Hepatocyte (in vitro differentiated cells): ENCODE data around the gene PALD1. TPM values are rescaled to one million over a fixed set of nuclear protein-coding genes. Genes with fewer than 3 reads are reported as not detected.

Experiments
- DNase-seq: peaks from one replicate; pipeline ENCODE4 v3.0.0-alpha.2; 2016; ENCODE audit warnings: low spot score
- H2AFZ ChIP-seq: fragments of 200-600 bp; sonication (generic); 2 replicates; pipeline ENCODE4 v1.6.0; 2016; ENCODE audit warnings: antibody characterized with exemption, mild to moderate bottlenecking
- H3K27ac ChIP-seq: fragments of 200-600 bp; sonication (generic); 2 replicates; pipeline ENCODE4 v1.5.1; 2016; ENCODE audit warnings: mild to moderate bottlenecking
- H3K27me3 ChIP-seq: fragments of 200-600 bp; sonication (generic); 2 replicates; pipeline ENCODE4 v1.6.1; 2016
- H3K36me3 ChIP-seq: fragments of 200-600 bp; sonication (generic); replicated peaks from 2 replicates; pipeline ENCODE4 v1.5.1; 2016; ENCODE audit warnings: low read depth; ENCODE audit not compliant: insufficient read depth
- H3K4me1 ChIP-seq: fragments of 200-600 bp; sonication (generic); 2 replicates; pipeline ENCODE4 v1.5.1; 2016; ENCODE audit warnings: mild to moderate bottlenecking, moderate library complexity; ENCODE audit not compliant: insufficient read depth
- H3K4me2 ChIP-seq: fragments of 200-600 bp; sonication (generic); 2 replicates; pipeline ENCODE4 v1.6.0; 2016
- H3K4me3 ChIP-seq: fragments of 200-600 bp; sonication (generic); 2 replicates; pipeline ENCODE4 v1.5.1; 2016; ENCODE audit warnings: mild to moderate bottlenecking
- H3K79me2 ChIP-seq: fragments of 200-600 bp; sonication (generic); 2 replicates; pipeline ENCODE4 v1.6.0; 2017; ENCODE audit warnings: mild to moderate bottlenecking
- H3K9me2 ChIP-seq: fragments of 200-600 bp; sonication (generic); replicated peaks from 2 replicates; pipeline ENCODE4 v1.6.0; 2017; ENCODE audit warnings: mild to moderate bottlenecking; ENCODE audit not compliant: insufficient read depth
- H3K9me3 ChIP-seq: fragments of 200-600 bp; sonication (generic); 2 replicates; pipeline ENCODE4 v1.5.1; 2016; ENCODE audit warnings: low read depth, mild to moderate bottlenecking
- H4K20me1 ChIP-seq: fragments of 200-600 bp; sonication (generic); 2 replicates; pipeline ENCODE4 v1.6.0; 2016; ENCODE audit warnings: mild to moderate bottlenecking; ENCODE audit not compliant: insufficient read depth, poor library complexity, severe bottlenecking
- CTCF ChIP-seq: fragments of 200-600 bp; sonication (generic); IDR thresholded peaks from 2 replicates; pipeline ENCODE4 v1.5.1; 2016; ENCODE audit warnings: antibody characterized with exemption, mild to moderate bottlenecking; ENCODE audit not compliant: poor library complexity
- EZH2 ChIP-seq: fragments of 200-600 bp; sonication (generic); IDR thresholded peaks from 2 replicates; pipeline ENCODE4 v1.6.1; 2016; ENCODE audit warnings: antibody characterized with exemption, mild to moderate bottlenecking, borderline replicate concordance
- EZH2phosphoT487 ChIP-seq: fragments of 200-600 bp; sonication (generic); IDR thresholded peaks from one replicate; pipeline ENCODE4 v1.6.1; 2018; ENCODE audit warnings: antibody characterized with exemption, mild to moderate bottlenecking, low read depth, moderate library complexity; ENCODE audit not compliant: unreplicated experiment, severe bottlenecking
- WGBS: methylation state at CpG from one replicate; pipeline ENCODE4 v1.1.6; 2016; ENCODE audit warnings: low lambda C conversion rate; ENCODE audit errors: missing lambda C conversion rate; 5-methylcytosine and 5-hydroxymethylcytosine counted together
- polyA plus RNA-seq: library from polyadenylated mRNA; unstranded; fragments of >200 nt; fragmentation: Nextera tagmentation; extraction: Ambion mirVana; gene quantifications from 2 replicates; pipeline ENCODE4 v1.2.1, GENCODE V29; 2016
- total RNA-seq: library from RNA; depleted of rRNA; stranded (reverse); fragments of >200 nt; gene quantifications from 2 replicates; pipeline ENCODE4 v1.2.3, GENCODE V29; 2014

The PALD1 gene
- total and polyA plus RNA-seq, 2 experiments from 2014 or later: 1.3 to 2.2 TPM

GRCh38 chr10:70603449-70603801 is 124.9 kb downstream of the PALD1 start:
- no peaks in the 10 kb centered on the region for H3K79me2 ChIP-seq
- H3K4me2 ChIP-seq: no peak overlapping the region
- no peak for DNase-seq
- H3K9me2 ChIP-seq: no peaks in the 10 kb centered on the region
- H3K4me1 ChIP-seq: no peaks in the 10 kb centered on the region
- no peak overlapping the region for H3K4me3 ChIP-seq
- TF ChIP-seq EZH2phosphoT487 (no peak), CTCF (no peak), EZH2 (no peak)
- H2AFZ ChIP-seq: no peak overlapping the region
- H3K9me3 ChIP-seq: no peaks in the 10 kb centered on the region
- 88% methylated on average over 7 of the region's 7 CpGs for WGBS
- no peak overlapping the region for H3K27ac ChIP-seq
- H3K27me3 ChIP-seq: no peaks in the 10 kb centered on the region
- no peaks in the 10 kb centered on the region for H4K20me1 ChIP-seq
- H3K36me3 ChIP-seq: no peaks in the 10 kb centered on the region

- no peaks in the 10 kb centered on the region for H3K79me2 ChIP-seq
- DNase-seq: no peak
- no peak overlapping the region for H3K4me3 ChIP-seq
- H3K36me3 ChIP-seq: no peaks in the 10 kb centered on the region
- 88% methylated on average over 4 of the region's 4 CpGs for WGBS
- no peak for TF ChIP-seq EZH2
- TF ChIP-seq CTCF: no peak
- no peak for TF ChIP-seq EZH2phosphoT487
- H3K4me2 ChIP-seq: no peak overlapping the region
- no peak overlapping the region for H3K27ac ChIP-seq
- no peak overlapping the region for H2AFZ ChIP-seq
- H3K27me3 ChIP-seq: no peaks in the 10 kb centered on the region
- no peaks in the 10 kb centered on the region for H3K4me1 ChIP-seq
- H3K9me2 ChIP-seq: no peaks in the 10 kb centered on the region
- H3K9me3 ChIP-seq: no peaks in the 10 kb centered on the region
- no peaks in the 10 kb centered on the region for H4K20me1 ChIP-seq
These were observed 125.5 kb downstream of the PALD1 start for GRCh38 chr10:70604106-70604505.

- Histone ChIP-seq H3K4me1 (no peaks in the 10 kb centered on the region), H3K79me2 (no peaks in the 10 kb centered on the region), H3K27me3 (no peaks in the 10 kb centered on the region), H3K9me2 (no peaks in the 10 kb centered on the region), H3K9me3 (no peaks in the 10 kb centered on the region), H3K27ac (no peak overlapping the region), H2AFZ (no peak overlapping the region), H3K4me3 (no peak overlapping the region), H4K20me1 (no peaks in the 10 kb centered on the region), H3K36me3 (no peaks in the 10 kb centered on the region), H3K4me2 (no peak overlapping the region)
- no peak for DNase-seq
- 80% methylated on average over 2 of the region's 2 CpGs for WGBS
- TF ChIP-seq CTCF: no peak
- TF ChIP-seq EZH2phosphoT487: no peak
- TF ChIP-seq EZH2: no peak
These were observed 126.6 kb downstream of the PALD1 start for GRCh38 chr10:70605161-70605560.

- WGBS: 91% methylated on average over 4 of the region's 4 CpGs
These were observed 129.4 kb downstream of the PALD1 start for GRCh38 chr10:70607936-70608335.

More at GRCh38 chr10:70607936-70608335, 129.4 kb downstream of the PALD1 start:
- Histone ChIP-seq H3K27me3 (no peaks in the 10 kb centered on the region), H4K20me1 (no peaks in the 10 kb centered on the region), H3K9me3 (no peaks in the 10 kb centered on the region), H3K4me2 (no peak overlapping the region), H2AFZ (no peak overlapping the region), H3K27ac (no peak overlapping the region), H3K4me3 (no peak overlapping the region), H3K79me2 (no peaks in the 10 kb centered on the region), H3K36me3 (no peaks in the 10 kb centered on the region), H3K4me1 (no peaks in the 10 kb centered on the region), H3K9me2 (no peaks in the 10 kb centered on the region)
- TF ChIP-seq CTCF: no peak
- no peak for TF ChIP-seq EZH2phosphoT487
- TF ChIP-seq EZH2: no peak
- DNase-seq: no peak
